OCI-LY1 (cell line): ENCODE data around the gene PSMB10.

Source experiments
- CTCF ChIP-seq: fragments of 200-600 bp; sonication (generic), shearing (Covaris generic); IDR thresholded peaks from 2 replicates; pipeline ENCODE4 v1.5.1; 2017; ENCODE audit warnings: mild to moderate bottlenecking, antibody characterized with exemption, low read length, moderate library complexity, mixed read lengths
- EZH2 ChIP-seq: fragments of 200-600 bp; sonication (generic), shearing (Covaris generic); IDR thresholded peaks from 2 replicates; pipeline ENCODE4 v1.8.0; 2017; ENCODE audit warnings: borderline replicate concordance, mixed run types, mild to moderate bottlenecking, antibody characterized with exemption, low read length, moderate library complexity, mixed read lengths

- TF ChIP-seq CTCF (no peak), EZH2 (no peak)
Measured at GRCh38 chr16:67968400-67969253, 32.0 kb upstream of the PSMB10 start, which contains the start of gene SLC12A4.
